IMR-90 (cell line): ENCODE results near the gene CEACAM20. TPM values are rescaled to one million over a fixed set of nuclear protein-coding genes. Genes with fewer than 3 reads are reported as not detected.

ENCODE experiments used
- ATAC-seq: fragments of 200-7000 bp; cut with Tn5 transposase; 2 replicates; pipeline ENCODE4 v1.9.1; 2020; ENCODE audit warnings: low read depth, mild to moderate bottlenecking, moderate library complexity
- BruUV-seq: library from RNA; stranded (reverse); fragments of 400-500 nt; replicated peaks from 2 replicates; lab custom pipeline; 2021; lab: Mats Ljungman, UMichigan
- CTCF ChIA-PET: fragments of 300-600 bp; formaldehyde crosslinking; extraction: SDS; loops from one replicate; lab custom pipeline; 2021; ENCODE audit warnings: antibody characterized with exemption; lab: Yijun Ruan, JAX
- POLR2A ChIA-PET: fragments of 300-600 bp; sonication (Branson Sonifier 250); formaldehyde crosslinking; loops from one replicate; lab custom pipeline; 2022; ENCODE audit warnings: antibody characterized with exemption; ENCODE audit not compliant: unreplicated experiment; lab: Charles Lee
- DNase-seq: peaks from one replicate; pipeline ENCODE4 v3.0.0; 2013
- H2AFZ ChIP-seq: replicated peaks from 2 replicates; pipeline ENCODE3; 2013; ENCODE audit warnings: low read length, mild to moderate bottlenecking; ENCODE audit not compliant: poor library complexity
- H2AK5ac ChIP-seq: 2 replicates; pipeline ENCODE4 v1.6.1; 2013; ENCODE audit warnings: low read depth, low read length, inconsistent platforms
- H2AK9ac ChIP-seq: replicated peaks from 2 replicates; pipeline ENCODE3; 2013; ENCODE audit warnings: mild to moderate bottlenecking, low read depth, low read length, moderate library complexity; ENCODE audit not compliant: poor library complexity
- H2BK120ac ChIP-seq: 2 replicates; pipeline ENCODE4 v1.6.1; 2013; ENCODE audit warnings: low read depth, low read length, inconsistent platforms
- H2BK15ac ChIP-seq: 3 replicates; pipeline ENCODE4 v1.6.1; 2013; ENCODE audit warnings: low read depth, low read length, inconsistent platforms
- H2BK20ac ChIP-seq: 2 replicates; pipeline ENCODE4 v1.6.1; 2013; ENCODE audit warnings: low read depth, mild to moderate bottlenecking, inconsistent platforms, low read length, moderate library complexity
- H2BK5ac ChIP-seq: 2 replicates; pipeline ENCODE4 v1.6.1; 2013; ENCODE audit warnings: mild to moderate bottlenecking, low read depth, low read length, inconsistent platforms; ENCODE audit not compliant: poor library complexity, severe bottlenecking
- H3K14ac ChIP-seq: replicated peaks from 2 replicates; pipeline ENCODE4 v1.6.1; 2013; ENCODE audit warnings: low read depth, low read length, inconsistent platforms
- H3K18ac ChIP-seq: 2 replicates; pipeline ENCODE4 v1.6.1; 2013; ENCODE audit warnings: low read depth, low read length, control low read depth
- H3K23ac ChIP-seq: 2 replicates; pipeline ENCODE4 v1.6.1; 2013; ENCODE audit warnings: low read depth, low read length, inconsistent platforms
- H3K27ac ChIP-seq: 2 replicates; pipeline ENCODE4 v1.5.1; 2013; ENCODE audit warnings: mild to moderate bottlenecking, control low read depth, low read length; ENCODE audit not compliant: insufficient read depth
- H3K27me3 ChIP-seq: 2 replicates; pipeline ENCODE4 v1.6.1; 2013; ENCODE audit warnings: low read length; ENCODE audit not compliant: control insufficient read depth, insufficient read depth
- H3K36me3 ChIP-seq: 2 replicates; pipeline ENCODE4 v1.6.1; 2013; ENCODE audit warnings: low read length, mixed read lengths; ENCODE audit not compliant: control insufficient read depth, insufficient read depth
- H3K4ac ChIP-seq: 2 replicates; pipeline ENCODE4 v1.6.1; 2013; ENCODE audit warnings: low read depth, low read length, inconsistent platforms
- H3K4me1 ChIP-seq: 2 replicates; pipeline ENCODE4 v1.6.1; 2013; ENCODE audit warnings: low read length, mixed read lengths; ENCODE audit not compliant: control insufficient read depth, insufficient read depth
- H3K4me2 ChIP-seq: 2 replicates; pipeline ENCODE4 v1.6.1; 2013; ENCODE audit warnings: low read depth, mild to moderate bottlenecking, control low read depth, low read length, moderate library complexity
- H3K4me3 ChIP-seq: 2 replicates; pipeline ENCODE4 v1.5.1; 2013; ENCODE audit warnings: low read depth, mild to moderate bottlenecking, control low read depth, low read length, moderate library complexity; ENCODE audit not compliant: insufficient read depth
- H3K56ac ChIP-seq: 2 replicates; pipeline ENCODE4 v1.6.1; 2013; ENCODE audit warnings: low read length, inconsistent platforms; ENCODE audit not compliant: insufficient read depth; ENCODE audit errors: extremely low read depth
- H3K79me1 ChIP-seq, 2 experiments: 2 replicates each; pipeline ENCODE4 v1.6.1; 2013; ENCODE audit warnings: low read length in 2 of 2, inconsistent platforms in 1 of 2, low read depth in 1 of 2
- H3K9ac ChIP-seq: 2 replicates; pipeline ENCODE4 v1.6.1; 2013; ENCODE audit warnings: low read depth, low read length, control low read depth
- H3K9me1 ChIP-seq: 2 replicates; pipeline ENCODE4 v1.6.1; 2013; ENCODE audit warnings: low read length, inconsistent platforms; ENCODE audit not compliant: insufficient read depth
- H3K9me3 ChIP-seq: 2 replicates; pipeline ENCODE4 v1.6.1; 2013; ENCODE audit warnings: low read length; ENCODE audit not compliant: control insufficient read depth, insufficient read depth
- H4K20me1 ChIP-seq: 2 replicates; pipeline ENCODE4 v1.6.1; 2013; ENCODE audit warnings: low read length, inconsistent platforms; ENCODE audit not compliant: insufficient read depth
- H4K5ac ChIP-seq: 2 replicates; pipeline ENCODE4 v1.6.1; 2013; ENCODE audit warnings: mild to moderate bottlenecking, low read depth, low read length, control low read depth
- H4K8ac ChIP-seq, 2 experiments: 2 replicates each; pipeline ENCODE4 v1.6.1; 2013; ENCODE audit warnings: low read depth in 2 of 2, low read length in 2 of 2, control low read depth in 1 of 2, inconsistent platforms in 1 of 2
- H4K91ac ChIP-seq: 2 replicates; pipeline ENCODE4 v1.6.1; 2013; ENCODE audit warnings: low read depth, low read length, inconsistent platforms; ENCODE audit not compliant: insufficient read depth
- BHLHE40 ChIP-seq: fragments of 150-350 bp; IDR thresholded peaks from 2 replicates; pipeline ENCODE4 v1.6.1; 2016; ENCODE audit warnings: mild to moderate bottlenecking, low read depth, low read length
- CEBPB ChIP-seq: IDR thresholded peaks from 2 replicates; pipeline ENCODE4 v1.6.1; 2012; ENCODE audit warnings: low read depth, low read length, improper control_type of control experiment
- CHD1 ChIP-seq: IDR thresholded peaks from 2 replicates; pipeline ENCODE4 v1.6.1; 2012; ENCODE audit warnings: low read depth, low read length, improper control_type of control experiment
- CTCF ChIP-seq: conservative IDR thresholded peaks from 2 replicates; pipeline ENCODE4 v1.5.1; 2012; ENCODE audit warnings: mild to moderate bottlenecking, low read depth, low read length, improper control_type of control experiment
- MAFK ChIP-seq: IDR thresholded peaks from 2 replicates; pipeline ENCODE4 v1.6.1; 2012; ENCODE audit warnings: low read depth, low read length, improper control_type of control experiment
- MAZ ChIP-seq: IDR thresholded peaks from 2 replicates; pipeline ENCODE4 v1.6.1; 2012; ENCODE audit warnings: low read depth, mild to moderate bottlenecking, low read length, improper control_type of control experiment, moderate library complexity, borderline replicate concordance
- MXI1 ChIP-seq: IDR thresholded peaks from 2 replicates; pipeline ENCODE4 v1.6.1; 2012; ENCODE audit warnings: low read depth, mild to moderate bottlenecking, low read length, moderate library complexity, borderline replicate concordance
- NFE2L2 ChIP-seq: fragments of 150-350 bp; IDR thresholded peaks from 2 replicates; pipeline ENCODE4 v1.6.1; 2016; ENCODE audit warnings: low read depth, mild to moderate bottlenecking, low read length
- RCOR1 ChIP-seq: IDR thresholded peaks from 2 replicates; pipeline ENCODE4 v1.6.1; 2012; ENCODE audit warnings: mild to moderate bottlenecking, low read length, improper control_type of control experiment; ENCODE audit not compliant: insufficient replicate concordance
- RFX5 ChIP-seq: IDR thresholded peaks from 2 replicates; pipeline ENCODE4 v1.8.0; 2012; ENCODE audit warnings: low read depth, mild to moderate bottlenecking, low read length, moderate library complexity
- SMC3 ChIP-seq: fragments of 150-350 bp; IDR thresholded peaks from 2 replicates; pipeline ENCODE4 v1.6.1; 2016; ENCODE audit warnings: low read depth, mild to moderate bottlenecking, antibody characterized with exemption, low read length, moderate library complexity
- USF2 ChIP-seq: fragments of 150-350 bp; IDR thresholded peaks from 2 replicates; pipeline ENCODE4 v1.6.1; 2017; ENCODE audit warnings: mild to moderate bottlenecking, antibody characterized with exemption, low read length, low read depth
- WGBS, 2 experiments: methylation state at CpG; one replicate each; pipeline versions ENCODE4 v1.1.5 to v1.1.7; 2013; ENCODE audit warnings: missing lambda C conversion rate in 2 of 2; ENCODE audit not compliant: insufficient read length in 1 of 2; ENCODE audit errors: extremely low coverage in 2 of 2; 5-methylcytosine and 5-hydroxymethylcytosine counted together
- dilution Hi-C: fragments of 300-500 bp; cut with HindIII; formaldehyde crosslinking; loops from one replicate; pipeline ENCODE4 v1.14.3; 2018; ENCODE audit warnings: low sequenced_read_pairs; ENCODE audit not compliant: unreplicated experiment
- in situ Hi-C: fragments of 300-500 bp; cut with MboI; formaldehyde crosslinking; loops from 3 replicates; pipeline ENCODE4 v1.14.3; 2019; ENCODE audit warnings: low sequenced_read_pairs, inconsistent platforms, mixed read lengths
- intact Hi-C: fragments of 100-400 bp; cut with micrococcal nuclease; formaldehyde crosslinking; loops from 2 replicates; pipeline ENCODE4 v1.10.0; 2022
- polyA plus RNA-seq, 3 experiments: library from polyadenylated mRNA; depleted of rRNA; stranded (reverse); fragments of >200 nt; gene quantifications; 2 replicates each; pipeline ENCODE4 v1.2.3, GENCODE V29; 2012; ENCODE audit warnings: low replicate concordance in 1 of 3
- total RNA-seq: library from RNA; depleted of rRNA; stranded (reverse); fragments of >200 nt; gene quantifications from 2 replicates; pipeline ENCODE4 v1.2.3, GENCODE V29; 2012

CEACAM20 gene
- total and polyA plus RNA-seq, 2 of the 4 experiments (the other 2 are of a cell fraction), result not detected

GRCh38 chr19:44540736-44541135, 11.3 kb upstream of the CEACAM20 start:
- Histone ChIP-seq H3K14ac (no peak overlapping the region), H3K9me3 (no peaks in the 10 kb centered on the region), H2BK20ac (no peak overlapping the region), H3K9ac (no peak overlapping the region), H3K27me3 (peaks cover 5% of the 10 kb centered on the region), H3K56ac (no peak overlapping the region), H3K27ac (no peak overlapping the region), H3K4ac (no peak overlapping the region), H3K4me2 (no peak overlapping the region), H3K4me3 (no peak overlapping the region), H3K23ac (no peak overlapping the region), H4K5ac (no peak overlapping the region), H2BK5ac (no peak overlapping the region), H3K36me3 (no peaks in the 10 kb centered on the region), H2AK9ac (no peak overlapping the region), H2BK15ac (no peak overlapping the region), H4K91ac (no peak overlapping the region), H2BK120ac (no peak overlapping the region), H2AK5ac (no peak overlapping the region), H3K9me1 (no peaks in the 10 kb centered on the region), H4K20me1 (no peaks in the 10 kb centered on the region), H2AFZ (no peak overlapping the region), H4K8ac (no peak overlapping the region), H3K79me1 (no peaks in the 10 kb centered on the region), H3K18ac (no peak overlapping the region), H3K4me1 (no peaks in the 10 kb centered on the region)
- CTCF ChIA-PET, result no interaction called here
- no peak for ATAC-seq
- intact Hi-C loops, result no loop called here
- dilution Hi-C loops, result no loop called here
- BruUV-seq, result no TSS peak
- DNase-seq, result no peak
- POLR2A ChIA-PET, result no interaction called here
- 56% methylated on average over 4 of the region's 8 CpGs; no CpG with 5 or more reads in 1 of the 2 experiments for WGBS, 2 experiments
- TF ChIP-seq SMC3 (no peak), MAFK (no peak), CHD1 (no peak), NFE2L2 (no peak), MXI1 (no peak), USF2 (no peak), BHLHE40 (no peak), RFX5 (no peak), CTCF (no peak), RCOR1 (no peak), CEBPB (no peak), MAZ (no peak)
- in situ Hi-C loops, result no loop called here
